Activated gamma-delta T cell (primary cell): ENCODE measurements around the gene TMEM212.
"Not testable (repeated sequence)": the region's sequence is repeated elsewhere in the genome, so short reads cannot be mapped to it uniquely, and the experiment has no call there.

Source experiments
- DNase-seq: peaks from one replicate; lab custom pipeline; 2025; lab: John Stamatoyannopoulos, UW

The TMEM212 gene

DNA sequence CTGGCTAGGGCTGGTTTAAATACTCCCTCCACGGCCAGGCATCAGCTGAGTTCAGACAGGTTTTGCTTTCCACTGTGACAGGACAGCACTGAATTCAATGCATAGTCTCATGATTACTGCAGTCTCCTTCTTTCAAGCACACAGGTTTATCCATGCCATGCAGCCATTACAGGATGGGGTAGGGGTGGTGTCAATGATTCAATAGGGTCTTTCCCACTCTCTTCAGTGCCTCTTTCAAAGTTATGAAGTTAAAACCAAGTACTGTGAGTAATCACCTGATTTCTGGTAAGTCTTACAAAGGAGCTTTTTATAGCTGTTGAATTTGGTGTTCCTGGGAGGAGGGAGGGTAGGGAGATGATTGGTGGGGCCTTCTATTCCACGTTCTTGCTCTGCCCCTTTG lies 47.2 kb downstream of the TMEM212 start:
- DNase-seq = no peak

DNA sequence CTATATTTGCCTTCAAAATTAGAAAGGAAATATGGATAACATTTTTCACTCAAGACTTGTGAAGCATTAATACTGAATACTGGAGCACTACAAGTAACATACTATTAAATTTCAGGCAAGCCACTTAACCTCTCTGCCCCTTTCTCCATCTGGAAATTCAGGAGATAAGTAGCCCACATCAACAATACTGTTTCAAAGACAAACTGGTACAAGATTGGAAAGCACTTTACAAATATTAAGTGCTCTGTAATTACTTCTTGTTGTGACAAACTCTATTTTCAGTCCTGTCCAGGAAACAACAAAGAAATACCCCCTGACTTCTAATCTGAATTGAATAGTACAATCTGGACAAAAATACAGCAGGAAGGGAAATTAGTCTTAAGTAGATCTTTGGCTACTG lies 49.3 kb downstream of the TMEM212 start:
- DNase-seq = no peak

DNA sequence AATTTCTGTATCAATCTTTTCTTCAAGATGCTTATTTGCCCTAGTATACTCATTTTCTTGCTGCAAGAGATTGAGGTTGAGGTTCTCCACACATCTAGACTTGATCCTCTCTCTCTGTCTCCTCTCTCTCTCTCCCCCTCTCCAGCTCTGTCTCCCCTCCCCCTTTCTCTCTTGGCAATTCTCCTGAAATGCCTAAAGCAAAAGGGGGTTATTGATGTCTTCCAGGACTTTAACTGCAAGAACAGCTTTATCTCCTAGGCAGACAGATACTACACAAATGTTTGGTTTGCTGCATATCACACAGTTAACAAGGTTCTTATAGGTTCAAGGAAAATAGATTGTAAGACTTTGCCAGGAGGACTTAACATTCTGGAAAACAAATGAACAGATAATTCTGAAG lies 52.1 kb downstream of the TMEM212 start:
- DNase-seq = no peak

DNA sequence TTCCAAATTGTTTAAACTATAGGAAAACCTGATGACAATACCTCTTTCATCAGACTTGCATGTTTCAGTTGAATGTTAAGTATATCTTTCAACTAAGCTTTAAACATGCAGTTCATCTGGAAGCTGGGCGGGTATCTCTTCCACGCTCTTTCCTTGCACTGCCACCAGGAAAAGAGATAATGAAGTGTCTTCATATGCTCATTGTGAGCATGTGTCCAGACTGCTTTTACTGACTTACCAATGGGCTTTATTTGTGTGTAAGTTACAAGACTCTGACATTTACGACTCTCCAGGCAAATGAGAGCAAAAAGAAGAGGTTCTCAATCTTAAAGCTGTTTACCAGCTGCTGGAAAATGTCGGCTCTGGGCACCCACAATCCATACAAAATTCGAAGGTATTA lies 52.8 kb downstream of the TMEM212 start:
- DNase-seq = no peak

DNA sequence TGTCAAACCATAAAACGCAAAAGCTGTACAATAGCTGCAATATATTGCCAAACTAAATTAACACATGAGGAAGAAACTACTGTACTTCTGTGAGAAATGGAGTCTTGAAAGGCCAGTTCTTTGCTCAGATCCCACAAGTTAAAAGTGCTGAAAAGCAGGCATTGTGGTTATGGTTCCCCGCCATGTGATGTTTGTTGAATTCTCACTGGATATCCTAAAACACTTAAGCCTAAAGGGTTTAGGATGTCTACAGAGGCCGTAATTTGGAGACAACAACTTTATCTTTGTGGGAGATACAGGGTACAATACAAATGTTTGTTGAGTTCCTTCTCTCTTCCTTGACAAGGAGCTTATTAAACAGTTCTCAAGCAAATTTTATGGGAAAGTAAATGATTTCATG lies 53.2 kb downstream of the TMEM212 start:
- no peak for DNase-seq

DNA sequence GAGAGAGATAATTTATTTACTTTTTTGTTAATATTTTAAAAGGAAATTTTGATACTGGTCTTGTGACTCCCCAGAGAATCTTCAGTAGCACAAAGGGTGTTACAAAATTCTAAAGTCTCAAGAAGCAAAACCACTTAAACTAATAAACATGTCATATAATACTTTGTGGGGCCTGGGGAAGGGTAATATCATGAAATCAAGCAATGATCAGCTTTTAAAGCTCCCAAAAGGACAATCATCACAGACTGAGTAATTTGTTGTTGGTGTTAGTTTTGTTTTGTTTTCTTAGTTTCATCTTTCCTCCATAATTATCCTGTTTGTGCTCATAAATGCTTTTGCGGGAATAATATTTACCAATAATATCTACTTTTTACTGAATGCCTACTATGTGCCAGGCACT lies 55.0 kb downstream of the TMEM212 start:
- no peak for DNase-seq

DNA sequence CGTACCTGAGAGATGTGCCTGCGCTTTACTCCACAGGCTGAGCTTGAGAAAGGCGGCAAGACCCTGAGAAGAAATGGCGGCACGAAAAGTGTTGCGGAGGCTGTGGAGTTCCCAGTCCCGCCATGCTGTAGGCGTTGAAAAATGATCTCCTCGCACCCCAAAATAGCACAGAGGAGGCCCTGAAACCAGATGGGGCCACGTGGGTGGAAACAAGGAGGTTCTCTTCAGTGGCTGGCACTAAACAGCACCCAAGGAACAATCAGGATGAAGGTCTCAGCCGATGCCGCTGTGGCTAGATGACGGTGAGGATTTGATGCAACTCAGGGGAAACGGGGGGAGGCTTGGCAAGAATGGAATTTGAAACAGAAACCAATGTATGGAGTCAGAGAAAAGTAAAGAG lies 57.3 kb downstream of the TMEM212 start:
- DNase-seq = no peak

DNA sequence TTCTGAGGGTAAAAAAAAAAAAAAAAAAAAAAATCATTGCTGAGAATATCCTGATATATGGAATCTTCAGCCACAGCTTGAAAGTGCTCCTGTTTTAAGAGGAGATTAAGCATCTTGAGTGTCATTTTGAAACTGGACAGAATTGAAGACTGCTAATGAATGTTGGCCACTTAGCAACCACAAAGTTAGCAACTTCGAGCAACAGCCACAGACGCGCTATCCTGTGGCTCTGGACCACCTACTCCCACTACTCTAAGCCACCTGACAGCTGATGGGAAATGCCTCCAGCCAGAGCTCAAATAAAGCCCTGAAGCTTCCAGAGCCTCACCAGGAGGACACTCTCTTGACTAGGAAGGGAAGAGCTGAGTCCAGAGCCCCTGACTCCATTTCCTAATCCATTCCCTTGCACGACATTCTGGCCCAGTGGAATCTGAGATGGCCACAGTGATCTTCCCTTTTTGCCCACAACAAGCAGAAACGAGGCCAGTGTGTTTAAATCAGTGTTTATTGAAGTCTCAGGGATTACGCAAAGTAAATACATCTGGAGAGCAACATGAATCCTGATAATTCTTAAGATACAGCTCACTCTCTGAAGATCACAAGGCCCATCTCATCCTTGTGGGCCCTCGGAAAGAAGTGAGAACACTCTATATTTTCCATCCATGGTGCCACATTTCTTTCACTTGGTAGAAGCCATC lies 58.6 kb downstream of the TMEM212 start:
- no peak for DNase-seq

DNA sequence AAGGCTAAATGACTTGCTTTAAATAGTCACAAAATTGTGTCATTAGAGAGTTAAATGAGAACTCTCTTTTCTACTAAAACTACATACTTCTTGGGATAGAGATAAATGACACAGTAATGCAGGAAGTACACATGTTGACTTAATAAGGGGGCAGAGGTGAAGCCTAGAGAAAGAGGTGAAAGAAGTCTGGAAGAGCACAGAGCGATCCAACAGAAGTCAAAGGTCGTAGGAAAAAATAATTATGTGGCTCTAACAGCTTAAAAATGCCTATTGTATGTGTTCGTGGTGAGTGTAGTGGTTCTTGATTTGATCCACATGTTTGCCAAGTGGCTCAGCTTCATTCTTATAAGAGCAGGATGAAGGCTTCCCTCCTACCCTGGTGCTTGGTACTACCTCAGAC lies 61.7 kb downstream of the TMEM212 start:
- DNase-seq = no peak

DNA sequence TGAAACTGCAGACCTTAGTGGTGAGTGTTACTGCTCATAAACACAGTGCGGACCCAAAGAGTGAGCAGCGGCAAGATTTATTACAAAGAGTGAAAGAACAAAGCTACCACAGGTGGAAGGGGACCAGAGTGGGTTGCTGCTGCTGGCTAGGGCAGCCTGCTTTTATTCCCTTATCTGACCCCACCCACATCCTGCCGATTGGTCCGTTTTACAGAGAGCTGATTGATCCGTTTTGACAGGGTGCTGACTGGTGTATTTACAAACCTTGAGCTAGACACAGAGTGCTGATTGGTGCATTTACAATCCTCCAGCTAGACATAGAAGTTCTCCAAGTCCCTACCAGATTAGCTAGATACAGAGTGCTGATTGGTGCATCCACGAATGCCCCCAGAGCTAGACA lies 63.4 kb downstream of the TMEM212 start:
- DNase-seq = not testable (repeated sequence)

DNA sequence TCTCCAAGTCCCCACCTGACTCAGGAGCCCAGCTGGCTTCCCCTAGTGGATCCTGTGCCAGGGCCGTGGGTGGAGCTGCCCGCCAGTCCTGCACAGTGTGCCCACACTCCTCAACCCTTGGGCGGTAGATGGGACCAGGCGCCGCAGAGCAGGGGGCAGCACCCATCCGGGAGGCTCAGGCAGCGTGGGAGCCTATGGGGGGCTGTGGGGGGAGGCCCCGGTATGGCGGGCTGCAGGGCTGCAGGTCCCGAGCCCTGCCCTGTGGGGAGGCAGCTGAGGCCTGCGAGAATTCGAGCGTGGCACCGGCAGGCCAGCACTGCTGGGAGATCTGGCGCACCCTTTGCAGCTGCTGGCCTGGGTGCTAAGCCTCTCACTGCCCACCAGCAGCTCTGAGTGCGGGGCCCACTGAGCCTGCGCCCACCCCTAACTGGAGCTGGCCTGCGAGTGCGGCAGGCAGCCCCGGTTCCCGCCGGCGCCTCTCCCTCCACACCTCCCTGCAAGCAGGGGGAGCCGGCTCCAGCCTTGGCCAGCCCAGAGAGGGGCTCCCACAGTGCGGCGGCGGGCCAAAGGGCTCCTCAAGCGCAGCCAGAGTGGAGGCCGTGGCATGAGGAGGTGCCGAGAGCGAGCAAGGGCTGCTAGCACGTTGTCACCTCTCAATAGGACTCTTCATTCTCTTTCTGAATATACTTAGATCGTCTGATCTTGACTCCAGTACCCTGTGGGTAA lies 64.0 kb downstream of the TMEM212 start:
- peak; percentile 3 for DNase-seq

DNA sequence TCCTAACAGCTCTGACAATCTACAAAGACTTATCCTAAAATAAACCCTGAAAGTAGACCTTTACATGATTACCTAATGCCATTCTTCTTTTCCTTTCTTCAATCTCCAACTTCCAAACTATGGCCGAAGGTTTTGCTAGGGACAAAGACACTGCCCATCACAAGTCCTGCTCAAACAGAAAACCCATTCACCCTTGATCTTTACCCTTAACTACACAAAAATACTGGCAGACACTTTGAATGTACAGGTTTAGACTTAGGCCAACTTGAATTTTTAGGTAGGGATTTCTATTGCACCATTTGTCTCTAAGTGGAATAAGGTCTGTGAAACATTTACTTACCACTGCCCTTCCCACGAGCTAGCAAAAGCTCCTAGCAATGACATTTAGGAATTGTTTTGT lies 64.6 kb downstream of the TMEM212 start:
- DNase-seq = no peak

DNA sequence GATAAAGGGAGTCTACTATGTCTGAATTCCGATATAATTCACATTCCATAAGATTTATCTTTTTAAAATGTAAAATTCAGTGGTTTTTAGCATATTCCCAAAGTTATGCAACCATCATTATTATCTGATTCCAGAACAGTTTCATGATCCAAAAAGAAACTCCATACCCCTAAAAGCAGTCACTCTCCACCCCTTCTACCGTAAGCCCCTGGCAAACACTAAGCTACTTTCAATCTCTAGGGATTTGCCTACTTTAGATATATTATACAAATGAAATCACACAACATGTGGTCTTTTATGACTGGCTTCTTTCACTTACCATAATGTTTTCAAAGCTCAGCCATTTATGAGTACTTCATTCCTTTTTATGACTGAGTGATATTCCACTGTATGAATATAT lies 65.6 kb downstream of the TMEM212 start:
- DNase-seq = no peak
